ENCODE data around the gene CRAT. TPM values are rescaled to one million over a fixed set of nuclear protein-coding genes. Genes with fewer than 3 reads are reported as not detected.

Gene CRAT
- total and polyA plus RNA-seq, 12 donors: 19.5 to 84.7 (median 72.1) TPM

DNA sequence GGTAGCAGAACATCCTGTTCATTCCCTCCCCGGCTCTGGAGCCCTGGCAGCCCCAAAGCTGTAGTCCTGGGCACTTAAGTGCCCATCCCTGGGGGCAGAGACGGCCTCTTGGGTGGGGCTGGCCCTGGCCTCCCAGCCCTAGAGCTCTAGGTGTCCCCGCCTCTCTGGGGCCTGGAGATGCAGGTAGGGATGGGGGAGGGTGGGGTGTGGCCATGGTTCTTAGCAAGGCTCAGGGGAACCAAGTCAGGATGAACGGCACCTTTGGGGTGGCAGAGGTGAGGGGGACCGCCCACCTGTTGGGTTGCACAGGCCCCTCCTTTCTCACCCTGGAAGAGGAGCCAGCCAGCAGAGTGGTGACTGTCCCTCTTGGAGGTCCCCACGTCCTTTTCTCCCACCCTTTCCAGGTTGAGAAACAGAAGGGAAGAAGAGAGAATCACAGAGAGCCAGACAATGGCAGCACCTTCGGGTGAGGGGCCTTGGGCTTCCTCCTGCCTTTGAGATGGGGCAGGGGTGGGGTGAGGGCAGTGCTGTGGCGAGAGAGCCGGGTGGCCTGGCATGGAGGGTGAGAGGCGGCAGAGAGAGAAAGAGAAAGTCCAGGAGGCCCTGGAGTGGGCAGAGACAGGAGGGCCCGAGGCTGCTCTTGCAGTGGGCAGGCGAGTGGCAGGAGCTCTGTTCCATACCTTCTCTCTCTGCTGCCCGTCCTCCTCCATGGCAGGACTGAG lies 2.3 kb downstream of the CRAT start:
- H3K4me1 ChIP-seq: peaks cover 2 to 39% (median 29%) of the 10 kb centered on the region in 9 donors
- H3K36me3 ChIP-seq: peaks cover 0 to 30% (median 4%) of the 10 kb centered on the region in 9 donors
- intact Hi-C loops (cut with DNase I): no loop called here
- H3K4me3 ChIP-seq: no peak overlapping the region
- H3K27me3 ChIP-seq: no peaks in the 10 kb centered on the region
- no peaks in the 10 kb centered on the region for H3K9me3 ChIP-seq
- TF ChIP-seq, protein P1, sequence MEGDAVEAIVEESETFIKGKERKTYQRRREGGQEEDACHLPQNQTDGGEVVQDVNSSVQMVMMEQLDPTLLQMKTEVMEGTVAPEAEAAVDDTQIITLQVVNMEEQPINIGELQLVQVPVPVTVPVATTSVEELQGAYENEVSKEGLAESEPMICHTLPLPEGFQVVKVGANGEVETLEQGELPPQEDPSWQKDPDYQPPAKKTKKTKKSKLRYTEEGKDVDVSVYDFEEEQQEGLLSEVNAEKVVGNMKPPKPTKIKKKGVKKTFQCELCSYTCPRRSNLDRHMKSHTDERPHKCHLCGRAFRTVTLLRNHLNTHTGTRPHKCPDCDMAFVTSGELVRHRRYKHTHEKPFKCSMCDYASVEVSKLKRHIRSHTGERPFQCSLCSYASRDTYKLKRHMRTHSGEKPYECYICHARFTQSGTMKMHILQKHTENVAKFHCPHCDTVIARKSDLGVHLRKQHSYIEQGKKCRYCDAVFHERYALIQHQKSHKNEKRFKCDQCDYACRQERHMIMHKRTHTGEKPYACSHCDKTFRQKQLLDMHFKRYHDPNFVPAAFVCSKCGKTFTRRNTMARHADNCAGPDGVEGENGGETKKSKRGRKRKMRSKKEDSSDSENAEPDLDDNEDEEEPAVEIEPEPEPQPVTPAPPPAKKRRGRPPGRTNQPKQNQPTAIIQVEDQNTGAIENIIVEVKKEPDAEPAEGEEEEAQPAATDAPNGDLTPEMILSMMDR (IDR thresholded peaks at IDR 0.05): no peak
- WGBS, 2 donors: 92 to 93% methylated on average over 13 of the region's 13 CpGs
- DNase-seq (no peak), ATAC-seq (no peak)
- no peak overlapping the region for H3K27ac ChIP-seq

DNA sequence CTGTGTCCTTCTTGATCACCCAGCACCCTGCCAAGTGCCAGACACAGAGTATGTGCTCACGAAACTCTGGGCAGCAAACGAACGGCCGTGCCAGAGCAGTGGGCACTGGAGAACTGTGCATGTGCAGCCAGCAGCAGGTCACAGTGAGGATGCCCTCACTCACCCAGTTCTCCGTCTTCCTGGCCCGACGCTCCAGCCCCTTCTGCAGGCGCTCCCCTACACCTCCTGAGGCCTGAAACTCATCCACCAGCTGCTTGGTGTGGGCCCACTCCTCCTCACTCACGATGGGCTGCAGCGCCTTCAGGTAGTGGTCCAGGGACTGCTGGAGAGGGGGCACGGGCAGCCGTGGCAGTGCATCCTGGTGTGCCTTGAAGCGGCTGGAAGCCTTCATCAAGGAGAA lies 2.9 kb downstream of the CRAT start:
- H3K4me1 ChIP-seq: peaks cover 2 to 38% (median 26%) of the 10 kb centered on the region in 9 donors
- peaks cover 0 to 31% (median 4%) of the 10 kb centered on the region in 9 donors for H3K36me3 ChIP-seq
- TF ChIP-seq, protein P1 (IDR thresholded peaks at IDR 0.05): no peak
- H3K4me3 ChIP-seq: no peak overlapping the region
- H3K27ac ChIP-seq: no peak overlapping the region
- DNase-seq (no peak), ATAC-seq (no peak)
- intact Hi-C loops (cut with DNase I): no loop called here
- 91 to 93% methylated on average over 13 of the region's 13 CpGs for WGBS, 2 donors
- H3K9me3 ChIP-seq: no peaks in the 10 kb centered on the region
- no peaks in the 10 kb centered on the region for H3K27me3 ChIP-seq

DNA sequence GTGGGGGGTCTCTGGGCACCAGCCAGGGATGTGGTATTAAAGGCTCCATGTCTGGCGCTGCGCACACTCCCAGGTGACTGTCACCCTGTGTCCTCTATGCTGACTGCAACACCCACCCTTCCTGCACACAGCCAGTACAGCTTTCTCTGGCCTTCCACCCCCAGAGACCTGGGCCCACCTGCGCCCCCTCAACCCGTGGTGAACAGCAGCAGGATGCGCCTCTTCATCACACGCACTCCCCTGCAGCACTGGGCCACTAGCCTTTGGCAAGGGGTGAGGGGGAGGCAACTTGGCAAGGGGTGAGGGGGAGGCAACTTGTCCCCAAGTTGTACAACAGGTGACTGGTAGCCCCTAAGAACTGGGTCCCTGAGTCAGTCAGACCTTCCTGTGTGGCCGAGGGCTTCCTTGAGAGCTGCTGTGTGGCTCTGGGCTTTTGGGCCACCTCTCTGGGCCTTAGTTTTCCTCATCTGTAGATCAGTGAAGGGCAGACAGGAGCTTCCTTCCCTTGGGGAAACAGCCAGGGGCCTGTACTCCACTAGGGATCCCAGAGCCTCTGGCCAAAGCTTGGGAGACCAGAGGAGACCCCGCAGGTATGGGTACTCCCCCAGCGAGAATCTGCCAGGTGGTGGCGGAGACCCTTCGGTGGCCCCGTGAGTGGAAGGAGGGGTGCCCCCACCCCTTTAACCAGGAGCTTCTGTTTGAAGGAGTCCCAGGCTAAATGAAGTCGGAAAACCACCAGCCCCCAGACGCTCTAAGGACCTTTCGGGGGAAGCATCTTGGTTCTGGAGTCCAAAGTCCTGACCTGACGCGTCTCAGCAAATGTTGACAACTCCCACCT lies 4.5 kb downstream of the CRAT start:
- ATAC-seq: no peak
- H3K9me3 ChIP-seq: no peaks in the 10 kb centered on the region
- peaks cover 0 to 46% (median 4%) of the 10 kb centered on the region in 9 donors for H3K36me3 ChIP-seq
- DNase-seq: no peak
- no peak overlapping the region for H3K4me3 ChIP-seq
- no peaks in the 10 kb centered on the region for H3K27me3 ChIP-seq
- TF ChIP-seq, protein P1 (IDR thresholded peaks at IDR 0.05): no peak
- H3K27ac ChIP-seq: no peak overlapping the region
- WGBS, 2 donors: 87 to 95% methylated on average over 17 of the region's 17 CpGs
- peaks cover 2 to 29% (median 17%) of the 10 kb centered on the region in 9 donors for H3K4me1 ChIP-seq
- intact Hi-C loops (cut with DNase I): no loop called here

DNA sequence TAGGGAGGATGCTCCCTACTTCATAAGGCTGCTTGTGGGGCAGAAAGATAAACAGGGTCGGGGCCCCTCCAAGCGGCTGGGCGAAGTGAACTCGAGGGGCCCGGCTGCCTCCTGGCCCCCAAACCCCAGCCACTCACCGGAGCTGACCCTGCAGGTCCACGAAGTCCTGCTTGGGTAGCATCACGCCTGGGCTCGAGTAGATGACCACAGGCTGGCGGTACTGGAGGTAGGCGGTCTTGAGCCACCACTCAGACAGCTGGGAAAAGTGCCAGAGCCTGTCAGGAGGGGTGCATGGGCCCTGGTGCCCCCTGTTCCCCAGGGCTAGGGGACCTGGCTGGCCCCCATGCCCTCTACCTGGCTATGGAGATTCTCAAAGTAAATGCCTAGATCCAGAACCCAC lies 6.5 kb downstream of the CRAT start:
- TF ChIP-seq, protein P1 (IDR thresholded peaks at IDR 0.05): no peak
- Histone ChIP-seq H3K4me3 (no peak overlapping the region), H3K4me1 (peaks cover under 1 to 17% (median 7%) of the 10 kb centered on the region in 9 donors), H3K36me3 (peaks cover 0 to 55% (median 4%) of the 10 kb centered on the region in 9 donors), H3K27me3 (no peaks in the 10 kb centered on the region), H3K9me3 (no peaks in the 10 kb centered on the region), H3K27ac (no peak overlapping the region)
- DNase-seq (no peak), ATAC-seq (no peak)
- intact Hi-C loops (cut with DNase I): no loop called here
- WGBS, 2 donors: 84 to 86% methylated on average over 11 of the region's 11 CpGs
